CD4-positive, alpha-beta memory T cell (primary cell): ENCODE measurements around the gene MAP3K12. TPM values are rescaled to one million over a fixed set of nuclear protein-coding genes. Genes with fewer than 3 reads are reported as not detected.
A peak's percentile ranks its signal among the peaks of the same experiment; 100 is the strongest.

Source experiments
- CTCF ChIA-PET: fragments of 350-600 bp; sonication (Branson Sonifier 250); formaldehyde crosslinking; loops from one replicate; lab custom pipeline; 2021; ENCODE audit warnings: inconsistent platforms; ENCODE audit not compliant: partially characterized antibody; lab: Charles Lee
- POLR2A ChIA-PET: fragments of 350-600 bp; sonication (Branson Sonifier 250); formaldehyde crosslinking; loops from one replicate; lab custom pipeline; 2021; ENCODE audit not compliant: partially characterized antibody; lab: Charles Lee
- DNase-seq, 5 donors: peaks; one replicate each; pipeline versions ENCODE4 v3.0.0 to v3.0.0-alpha.2; 2020 to 2022; ENCODE audit warnings: mixed read lengths in 1 of 5
- H3K27ac ChIP-seq: one replicate; pipeline ENCODE4 v1.7.0; 2013; ENCODE audit warnings: low read depth, low read length
- H3K27me3 ChIP-seq: 2 replicates; pipeline ENCODE4 v1.7.0; 2013; ENCODE audit warnings: mild to moderate bottlenecking, low read length, moderate library complexity; ENCODE audit not compliant: insufficient read depth
- H3K36me3 ChIP-seq: 2 replicates; pipeline ENCODE4 v1.7.0; 2013; ENCODE audit warnings: mild to moderate bottlenecking, low read length, moderate library complexity; ENCODE audit not compliant: insufficient read depth
- H3K4me1 ChIP-seq: 2 replicates; pipeline ENCODE4 v1.7.0; 2013; ENCODE audit warnings: mild to moderate bottlenecking, low read length, moderate library complexity; ENCODE audit not compliant: insufficient read depth
- H3K4me3 ChIP-seq, 2 donors: one replicate each; pipeline ENCODE4 v1.7.0; 2013; ENCODE audit warnings: low read length in 2 of 2, mild to moderate bottlenecking in 1 of 2
- H3K9me3 ChIP-seq, 2 donors: one replicate each; pipeline ENCODE4 v1.7.0; 2013; ENCODE audit warnings: low read length in 2 of 2, control low read depth in 1 of 2; ENCODE audit not compliant: control insufficient read depth in 1 of 2
- H3K27ac Mint-ChIP-seq, 7 donors: one replicate each; pipeline ENCODE4 v1.8.0; 2020 to 2021; ENCODE audit warnings: mixed read lengths in 7 of 7, mild to moderate bottlenecking in 6 of 7, inconsistent platforms in 3 of 7, moderate library complexity in 3 of 7
- H3K27me3 Mint-ChIP-seq, 2 donors: one replicate each; pipeline ENCODE4 v1.8.0; 2020 to 2021; ENCODE audit warnings: mixed read lengths in 2 of 2
- H3K36me3 Mint-ChIP-seq, 2 donors: one replicate each; pipeline ENCODE4 v1.8.0; 2020 to 2021; ENCODE audit warnings: mixed read lengths in 2 of 2, inconsistent platforms in 1 of 2, mild to moderate bottlenecking in 1 of 2
- H3K4me1 Mint-ChIP-seq, 4 donors: one replicate each; pipeline ENCODE4 v1.8.0; 2020 to 2021; ENCODE audit warnings: mixed read lengths in 4 of 4, mild to moderate bottlenecking in 1 of 4
- H3K4me3 Mint-ChIP-seq, 8 donors: one replicate each; pipeline ENCODE4 v1.8.0; 2020 to 2021; ENCODE audit warnings: mixed read lengths in 8 of 8, mild to moderate bottlenecking in 7 of 8, moderate library complexity in 6 of 8, inconsistent platforms in 3 of 8
- H3K9me3 Mint-ChIP-seq, 8 donors: one replicate each; pipeline ENCODE4 v1.8.0; 2020 to 2021; ENCODE audit warnings: mixed read lengths in 8 of 8, mild to moderate bottlenecking in 5 of 8, inconsistent platforms in 3 of 8, moderate library complexity in 1 of 8
- intact Hi-C: fragments of 100-400 bp; cut with micrococcal nuclease; formaldehyde crosslinking; loops from one replicate; pipeline ENCODE4 v1.15.1; 2023
- polyA plus RNA-seq, 2 donors: library from polyadenylated mRNA; unstranded; fragments of 300-500 nt; fragmentation: Illumina TruSeq; gene quantifications; one replicate each; pipeline ENCODE4 v1.2.3, GENCODE V29; 2021
- total RNA-seq, 2 experiments: library from RNA; stranded (reverse); gene quantifications; one replicate each; pipeline ENCODE4 v1.2.3, GENCODE V29; 2021

MAP3K12 gene
- total and polyA plus RNA-seq, 4 experiments from 2014 or later: 3.1 to 28.2 (median 16.8) TPM

DNA sequence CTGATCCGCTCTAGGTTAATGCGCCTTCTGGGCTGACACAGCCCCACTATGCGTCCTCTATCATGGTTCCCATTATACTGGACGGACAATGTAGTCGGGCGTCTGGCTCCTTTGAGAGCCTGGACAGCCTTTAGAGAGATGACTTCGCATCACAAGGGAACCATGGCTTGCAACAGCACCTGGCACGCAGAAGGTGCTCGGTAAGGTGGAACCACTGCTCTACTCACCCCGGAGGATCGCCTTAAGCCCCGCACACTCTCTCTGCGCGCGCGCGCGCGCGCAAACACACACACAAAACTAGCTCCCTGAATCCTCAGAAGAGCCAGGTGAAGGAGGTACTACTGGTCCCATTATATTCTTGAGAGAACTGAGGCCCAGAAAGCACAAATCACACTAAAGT is 7.1 kb downstream of the MAP3K12 start:
- Mint-ChIP-seq H3K9me3 (no peaks in the 10 kb centered on the region), H3K27ac (peak overlapping the region; percentile 86 to 97 (median 91)), H3K4me1 (peaks cover 15 to 51% (median 32%) of the 10 kb centered on the region in 4 donors), H3K27me3 (no peaks in the 10 kb centered on the region), H3K36me3 (peaks cover 0 to 7% of the 10 kb centered on the region in 2 donors), H3K4me3 (peak overlapping the region; percentile 87 to 98 (median 90))
- Histone ChIP-seq H3K4me1 (peaks cover 17% of the 10 kb centered on the region), H3K27me3 (no peaks in the 10 kb centered on the region), H3K4me3 (no peak overlapping the region), H3K27ac (peak overlapping the region; percentile 75), H3K9me3 (no peaks in the 10 kb centered on the region), H3K36me3 (no peaks in the 10 kb centered on the region)
- ChIA-PET CTCF (interaction anchor here (2.3 to 5.5 kb wide), 2 partner anchors 17 to 18 kb away, joined by 11 to 27 read pairs; no protein-coding TSS in a partner anchor), POLR2A (interaction anchor here (1.1 to 5.6 kb wide), 4 partner anchors 7 to 41 kb away, joined by 5 to 60 read pairs (median 6); partner anchors contain the start of genes MAP3K12, PCBP2 and TARBP2)
- intact Hi-C loops: no loop called here
- peak in 1 of 5 donors; percentile 17 for DNase-seq

DNA sequence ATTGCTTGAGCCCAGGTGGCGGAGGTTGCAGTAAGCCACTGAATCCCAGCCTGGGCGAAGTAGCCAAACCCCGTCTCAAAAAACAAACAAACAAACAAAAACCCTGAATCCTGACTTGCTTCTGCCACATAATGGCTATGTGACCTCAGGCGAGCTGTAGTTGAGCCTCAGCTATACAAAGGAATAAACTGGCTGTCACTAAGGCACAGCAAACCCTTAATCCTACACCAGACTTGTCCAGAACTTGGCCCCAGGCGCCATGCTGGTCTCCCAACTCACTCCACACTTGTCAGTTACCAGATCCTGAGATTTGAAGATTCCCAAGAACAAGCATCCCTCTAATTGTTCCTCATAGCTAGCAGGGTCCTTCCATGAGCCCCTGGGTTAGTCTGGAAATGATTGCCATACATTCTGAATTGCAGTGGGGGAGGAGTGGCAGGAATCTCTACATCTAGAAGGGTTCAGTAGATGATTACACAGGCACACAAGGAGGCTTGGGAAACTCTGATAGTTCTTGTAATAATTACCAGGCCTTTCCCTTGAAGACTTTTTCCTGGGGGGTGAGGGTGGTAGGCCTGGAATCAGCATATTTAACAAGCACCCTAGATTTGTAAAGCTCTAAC is 9.9 kb downstream of the MAP3K12 start:
- Histone ChIP-seq H3K27ac (no peak overlapping the region), H3K27me3 (no peaks in the 10 kb centered on the region), H3K4me3 (no peak overlapping the region), H3K9me3 (no peaks in the 10 kb centered on the region), H3K4me1 (peaks cover 13% of the 10 kb centered on the region), H3K36me3 (peaks cover 19% of the 10 kb centered on the region)
- ChIA-PET CTCF (interaction anchor here (1.0 to 2.3 kb wide), 3 partner anchors 13 to 20 kb away, joined by 3 to 8 read pairs (median 6); no protein-coding TSS in a partner anchor), POLR2A (interaction anchor here (1.0 to 5.6 kb wide), 2 partner anchors 10 to 14 kb away, joined by 4 to 60 read pairs; partner anchors contain the start of genes MAP3K12 and TARBP2)
- Mint-ChIP-seq H3K9me3 (no peaks in the 10 kb centered on the region), H3K4me3 (peak overlapping the region in 1 of 8 donors; percentile 49), H3K27me3 (no peaks in the 10 kb centered on the region), H3K36me3 (peaks cover 0 to 28% of the 10 kb centered on the region in 2 donors), H3K27ac (peak overlapping the region in 6 of 7 donors; percentile 30 to 68 (median 52)), H3K4me1 (peaks cover 18 to 38% (median 21%) of the 10 kb centered on the region in 4 donors)
- intact Hi-C loops: no loop called here
- DNase-seq: no peak

DNA sequence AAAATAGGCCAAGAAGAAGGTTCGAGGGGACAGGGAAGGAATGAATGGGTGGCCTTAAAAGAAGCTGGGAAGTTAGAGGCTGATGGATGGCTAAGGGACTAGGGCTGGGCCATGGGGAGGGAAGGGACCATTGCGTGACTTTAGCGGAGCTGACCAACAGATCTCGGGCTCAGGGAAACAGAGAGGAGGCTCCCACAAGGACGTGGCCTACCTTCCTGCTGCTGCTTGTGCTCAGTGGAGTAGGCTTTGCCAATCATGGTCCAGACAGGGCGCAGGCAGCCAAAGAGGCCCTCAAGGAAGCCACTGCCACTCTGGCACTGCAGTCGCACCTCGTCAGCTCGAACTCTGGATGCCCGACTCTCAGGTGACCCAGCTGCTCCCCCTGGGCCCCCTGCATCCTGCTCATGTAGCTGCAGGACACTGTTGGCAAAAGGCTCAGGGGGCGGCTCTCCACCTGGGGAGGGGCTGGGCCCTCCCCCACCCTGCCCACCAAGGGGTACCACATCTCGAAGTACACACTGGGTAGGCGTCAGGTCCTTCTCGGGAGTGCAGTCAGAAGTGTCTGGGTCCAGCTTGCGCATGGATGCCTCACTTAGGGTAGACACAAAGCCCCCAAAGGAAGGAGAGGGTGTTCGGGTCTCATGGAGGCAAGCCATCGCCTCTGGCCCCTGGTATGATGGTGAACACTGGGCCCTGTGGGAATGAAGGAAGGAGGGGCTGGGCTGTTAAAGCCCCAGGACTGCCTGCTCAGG is 12.3 kb downstream of the MAP3K12 start:
- Mint-ChIP-seq H3K4me1 (peaks cover 2 to 22% (median 6%) of the 10 kb centered on the region in 4 donors), H3K36me3 (peaks cover 17 to 46% of the 10 kb centered on the region in 2 donors), H3K4me3 (no peak overlapping the region), H3K27me3 (no peaks in the 10 kb centered on the region), H3K9me3 (no peaks in the 10 kb centered on the region), H3K27ac (peak overlapping the region in 5 of 7 donors; percentile 9 to 74 (median 42))
- DNase-seq: no peak
- ChIA-PET CTCF (no interaction called here), POLR2A (interaction anchor here (0.5 to 2.7 kb wide), 3 partner anchors 8 to 69 kb away, joined by 3 to 18 read pairs (median 4); partner anchors contain the start of gene TARBP2)
- Histone ChIP-seq H3K36me3 (peaks cover 41% of the 10 kb centered on the region), H3K9me3 (no peaks in the 10 kb centered on the region), H3K4me1 (no peaks in the 10 kb centered on the region), H3K4me3 (no peak overlapping the region), H3K27me3 (no peaks in the 10 kb centered on the region), H3K27ac (no peak overlapping the region)
- intact Hi-C loops: no loop called here

DNA sequence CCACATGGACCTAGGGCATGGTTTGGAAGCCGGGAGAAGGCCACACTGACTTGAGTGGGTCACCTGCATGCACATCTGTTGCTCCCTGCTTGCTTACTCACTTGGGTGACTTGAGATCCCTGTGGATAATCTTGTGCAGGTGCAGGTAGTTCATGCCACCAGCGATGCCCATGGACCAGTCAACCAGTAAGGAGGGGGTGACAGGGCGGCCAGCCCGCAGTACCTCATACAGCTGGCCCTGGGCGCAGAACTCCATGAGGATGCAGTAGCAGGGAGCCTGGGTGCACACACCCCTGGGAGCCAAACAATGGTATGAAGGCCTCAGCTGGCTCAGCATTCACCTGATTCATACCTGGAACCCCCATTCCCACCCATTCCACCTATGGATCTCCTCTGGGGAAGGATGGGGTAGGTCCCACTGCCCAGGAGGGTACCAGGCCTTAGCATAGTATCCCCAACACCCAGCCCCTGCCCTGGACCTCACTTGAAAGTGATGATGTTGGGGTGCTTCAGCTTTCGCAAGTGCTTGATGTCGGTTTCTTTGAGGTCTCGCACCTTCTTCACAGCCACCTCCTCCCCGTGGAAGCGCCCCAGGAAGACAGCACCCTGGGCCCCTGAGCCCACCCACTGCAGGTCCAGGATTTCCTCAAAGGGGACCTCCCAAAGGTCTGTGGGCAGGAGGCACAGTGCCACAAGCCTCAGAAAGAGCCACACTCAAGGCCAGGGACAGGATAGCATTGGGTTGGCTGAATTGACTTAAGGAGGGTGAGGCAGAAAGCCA is 13.1 kb downstream of the MAP3K12 start:
- Mint-ChIP-seq H3K27me3 (no peaks in the 10 kb centered on the region), H3K9me3 (no peaks in the 10 kb centered on the region), H3K27ac (peak overlapping the region in 5 of 7 donors; percentile 9 to 74 (median 42)), H3K4me1 (peaks cover 2 to 18% (median 6%) of the 10 kb centered on the region in 4 donors), H3K36me3 (peaks cover 19 to 54% of the 10 kb centered on the region in 2 donors), H3K4me3 (no peak overlapping the region)
- intact Hi-C loops: no loop called here
- no peaks in the 10 kb centered on the region for H3K9me3 ChIP-seq
- no peak for DNase-seq
- H3K4me3 ChIP-seq: no peak overlapping the region
- ChIA-PET CTCF (interaction anchor here (0.5 kb wide), 1 partner anchor 1493 kb away, joined by 4 read pairs; no protein-coding TSS in a partner anchor), POLR2A (interaction anchor here (1.0 to 3.0 kb wide), 3 partner anchors 9 to 15 kb away, joined by 3 to 19 read pairs (median 18); partner anchors contain the start of gene TARBP2)
- H3K36me3 ChIP-seq: peaks cover 46% of the 10 kb centered on the region
- no peak overlapping the region for H3K27ac ChIP-seq
- H3K27me3 ChIP-seq: no peaks in the 10 kb centered on the region
- H3K4me1 ChIP-seq: no peaks in the 10 kb centered on the region

DNA sequence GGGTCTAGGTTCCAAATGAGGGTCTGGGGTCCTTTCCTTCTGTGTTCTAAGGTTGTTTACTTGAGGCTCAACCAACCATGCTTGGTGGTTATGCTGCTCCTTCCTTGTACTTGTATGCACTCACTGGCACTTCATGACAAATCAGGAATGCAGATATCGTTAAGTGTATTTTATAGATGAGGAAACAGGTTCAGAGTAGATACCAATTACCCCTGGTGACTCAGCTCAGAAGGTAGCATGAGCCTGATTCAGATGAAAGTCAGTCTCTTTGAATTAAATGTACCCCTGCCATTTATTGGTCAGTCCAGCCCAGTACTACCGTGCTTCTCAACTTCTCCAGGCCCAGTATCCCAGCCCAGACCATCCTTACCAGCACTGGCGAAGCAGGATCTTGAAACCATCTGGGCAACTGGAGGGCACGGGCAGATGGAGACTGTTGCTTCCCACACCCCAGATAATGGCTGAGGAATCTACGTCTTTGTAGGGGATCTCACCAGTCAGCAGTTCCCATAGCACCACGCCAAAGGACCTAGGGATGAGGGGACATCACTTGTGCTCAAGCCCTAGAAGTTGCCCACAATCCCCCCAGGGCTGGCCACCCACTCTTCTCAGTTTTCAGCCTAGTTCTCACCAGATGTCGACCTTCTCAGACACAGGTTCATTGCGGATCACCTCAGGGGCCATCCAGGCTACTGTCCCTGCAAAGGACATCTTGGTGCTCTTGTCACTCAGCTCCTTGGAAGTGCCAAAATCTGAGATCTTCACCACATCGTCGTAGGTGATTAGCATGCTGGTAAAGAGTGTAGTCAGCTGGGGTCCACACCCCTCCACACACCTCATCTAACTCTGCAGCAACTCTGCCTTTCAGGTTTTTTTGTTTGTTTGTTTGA is 14.3 kb downstream of the MAP3K12 start:
- H3K27ac Mint-ChIP-seq: peak overlapping the region in 3 of 7 donors; percentile 52 to 69 (median 59)
- no peaks in the 10 kb centered on the region for H3K9me3 ChIP-seq
- no peaks in the 10 kb centered on the region for H3K9me3 Mint-ChIP-seq
- H3K27me3 ChIP-seq: no peaks in the 10 kb centered on the region
- no peaks in the 10 kb centered on the region for H3K27me3 Mint-ChIP-seq
- CTCF ChIA-PET: interaction anchor here (0.6 to 1.6 kb wide), 2 partner anchors 8 to 16 kb away, joined by 3 to 4 read pairs; partner anchors contain the start of gene TARBP2
- no peak for DNase-seq
- no peak overlapping the region for H3K4me3 Mint-ChIP-seq
- H3K4me1 ChIP-seq: peaks cover 5% of the 10 kb centered on the region
- peaks cover 2 to 18% (median 6%) of the 10 kb centered on the region in 4 donors for H3K4me1 Mint-ChIP-seq
- H3K27ac ChIP-seq: no peak overlapping the region
- H3K36me3 ChIP-seq: peaks cover 53% of the 10 kb centered on the region
- peaks cover 19 to 65% of the 10 kb centered on the region in 2 donors for H3K36me3 Mint-ChIP-seq
- POLR2A ChIA-PET: interaction anchor here (0.6 to 3.0 kb wide), 3 partner anchors 8 to 16 kb away, joined by 3 to 19 read pairs (median 18); partner anchors contain the start of gene TARBP2
- intact Hi-C loops: no loop called here
- H3K4me3 ChIP-seq: no peak overlapping the region

DNA sequence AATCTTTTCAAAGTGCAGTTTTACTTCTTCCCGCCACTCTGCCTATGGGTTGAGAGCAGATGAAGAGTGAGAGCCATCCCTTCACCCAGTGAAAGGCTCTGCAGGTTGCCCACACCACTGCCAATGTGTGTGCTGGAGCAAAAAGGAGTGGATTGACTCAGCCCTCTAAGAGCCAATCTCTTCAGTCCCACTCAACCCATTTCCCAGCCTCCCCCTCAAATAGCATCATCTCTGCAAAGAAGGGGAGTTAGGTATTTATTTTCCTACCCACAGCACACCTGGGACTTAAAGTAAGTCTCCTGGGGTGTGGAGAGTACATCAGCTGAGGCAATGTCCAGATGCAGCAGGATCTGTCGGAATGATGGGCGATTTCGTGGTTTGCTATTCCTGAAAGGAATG is 15.3 kb downstream of the MAP3K12 start:
- Mint-ChIP-seq H3K36me3 (peaks cover 22 to 73% of the 10 kb centered on the region in 2 donors), H3K4me1 (peaks cover 2 to 13% (median 6%) of the 10 kb centered on the region in 4 donors), H3K4me3 (no peak overlapping the region), H3K27me3 (no peaks in the 10 kb centered on the region), H3K9me3 (no peaks in the 10 kb centered on the region), H3K27ac (peak overlapping the region in 4 of 7 donors; percentile 47 to 70 (median 66))
- peaks cover 63% of the 10 kb centered on the region for H3K36me3 ChIP-seq
- no peak overlapping the region for H3K27ac ChIP-seq
- H3K27me3 ChIP-seq: no peaks in the 10 kb centered on the region
- DNase-seq: no peak
- peaks cover 5% of the 10 kb centered on the region for H3K4me1 ChIP-seq
- ChIA-PET CTCF (interaction anchor here (1.0 to 1.6 kb wide), 2 partner anchors 17 to 139 kb away, joined by 3 to 4 read pairs; partner anchors contain the start of gene TARBP2), POLR2A (interaction anchor here (1.0 to 3.8 kb wide), 5 partner anchors 9 to 22 kb away, joined by 3 to 43 read pairs (median 6); partner anchors contain the start of genes MAP3K12 and TARBP2)
- no peak overlapping the region for H3K4me3 ChIP-seq
- no peaks in the 10 kb centered on the region for H3K9me3 ChIP-seq
- intact Hi-C loops: no loop called here
